ENCODE measurements around the gene SERPINB2. TPM values are rescaled to one million over a fixed set of nuclear protein-coding genes. Genes with fewer than 3 reads are reported as not detected.

The SERPINB2 gene
- total RNA-seq, 1 donor: 0.72 TPM

GRCh38 chr18:63949068-63949737, 61.7 kb downstream of the SERPINB2 start, which contains the start of gene HMSD:
Gene HMSD, plus strand, starts transcription at chr18:63949301. Its CDS starts 4,155 bp downstream, at chr18:63953456.
- Histone ChIP-seq H3K4me1 (ENCODE audit: insufficient read depth, low read length) (peaks cover 3% of the 10 kb centered on the region), H3K27ac (ENCODE audit: low read depth, low read length) (no peak within 1 kb of the TSS), H3K4me2 (ENCODE audit: insufficient read depth, low read length) (peak within 1 kb of the TSS; percentile 69), H3K36me3 (ENCODE audit: insufficient read depth, low read length) (no peaks in the 10 kb centered on the region), H3K79me2 (ENCODE audit: insufficient read depth, low read length) (no peaks in the 10 kb centered on the region), H2AFZ (ENCODE audit: low read length) (peak within 1 kb of the TSS; percentile 86), H3K27me3 (ENCODE audit: insufficient read depth, low read length) (peaks cover 6% of the 10 kb centered on the region), H3K9me3 (ENCODE audit: low read depth, low read length) (no peaks in the 10 kb centered on the region), H3K4me3 (ENCODE audit: insufficient read depth, low read length) (peak within 1 kb of the TSS; percentile 58), H4K20me1 (ENCODE audit: insufficient read depth, low read length) (no peaks in the 10 kb centered on the region)
- TF ChIP-seq, protein P1, sequence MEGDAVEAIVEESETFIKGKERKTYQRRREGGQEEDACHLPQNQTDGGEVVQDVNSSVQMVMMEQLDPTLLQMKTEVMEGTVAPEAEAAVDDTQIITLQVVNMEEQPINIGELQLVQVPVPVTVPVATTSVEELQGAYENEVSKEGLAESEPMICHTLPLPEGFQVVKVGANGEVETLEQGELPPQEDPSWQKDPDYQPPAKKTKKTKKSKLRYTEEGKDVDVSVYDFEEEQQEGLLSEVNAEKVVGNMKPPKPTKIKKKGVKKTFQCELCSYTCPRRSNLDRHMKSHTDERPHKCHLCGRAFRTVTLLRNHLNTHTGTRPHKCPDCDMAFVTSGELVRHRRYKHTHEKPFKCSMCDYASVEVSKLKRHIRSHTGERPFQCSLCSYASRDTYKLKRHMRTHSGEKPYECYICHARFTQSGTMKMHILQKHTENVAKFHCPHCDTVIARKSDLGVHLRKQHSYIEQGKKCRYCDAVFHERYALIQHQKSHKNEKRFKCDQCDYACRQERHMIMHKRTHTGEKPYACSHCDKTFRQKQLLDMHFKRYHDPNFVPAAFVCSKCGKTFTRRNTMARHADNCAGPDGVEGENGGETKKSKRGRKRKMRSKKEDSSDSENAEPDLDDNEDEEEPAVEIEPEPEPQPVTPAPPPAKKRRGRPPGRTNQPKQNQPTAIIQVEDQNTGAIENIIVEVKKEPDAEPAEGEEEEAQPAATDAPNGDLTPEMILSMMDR (IDR thresholded peaks at IDR 0.05; ENCODE audit: extremely low read depth, low read depth, low read length): peak; percentile 22
- peak; percentile 90 for DNase-seq (ENCODE audit: insufficient read length, low spot score, missing footprints)

- no peaks in the 10 kb centered on the region for H3K9me3 ChIP-seq (ENCODE audit: low read depth, low read length)
- no peaks in the 10 kb centered on the region for H3K79me2 ChIP-seq (ENCODE audit: insufficient read depth, low read length)
- H3K27ac ChIP-seq (ENCODE audit: low read depth, low read length): no peak overlapping the region
- DNase-seq (ENCODE audit: insufficient read length, low spot score, missing footprints): peak; percentile 60
- H3K27me3 ChIP-seq (ENCODE audit: insufficient read depth, low read length): peaks cover 19% of the 10 kb centered on the region
- no peak overlapping the region for H3K4me2 ChIP-seq (ENCODE audit: insufficient read depth, low read length)
- no peaks in the 10 kb centered on the region for H3K36me3 ChIP-seq (ENCODE audit: insufficient read depth, low read length)
- peaks cover 3% of the 10 kb centered on the region for H3K4me1 ChIP-seq (ENCODE audit: insufficient read depth, low read length)
- no peak overlapping the region for H2AFZ ChIP-seq (ENCODE audit: low read length)
- TF ChIP-seq, protein P1 (IDR thresholded peaks at IDR 0.05; ENCODE audit: extremely low read depth, low read depth, low read length): peak; percentile 45
- no peaks in the 10 kb centered on the region for H4K20me1 ChIP-seq (ENCODE audit: insufficient read depth, low read length)
- no peak overlapping the region for H3K4me3 ChIP-seq (ENCODE audit: insufficient read depth, low read length)
Measured at GRCh38 chr18:63951302-63951705, 63.8 kb downstream of the SERPINB2 start.

Other genes with a start within 250 kb of the SERPINB2 start
- 0.29 TPM in 1 of 2 replicates, not detected in the other for gene SERPINB4, start 243.4 kb upstream of the SERPINB2 start, total RNA-seq
- not detected in 2 replicates for gene SERPINB3, start 225.8 kb upstream of the SERPINB2 start, total RNA-seq
- gene SERPINB11, start 184.7 kb upstream of the SERPINB2 start, total RNA-seq: not detected in 2 replicates
- 0.36 and 0.88 TPM in 2 replicates for gene SERPINB7, start 112.3 kb upstream of the SERPINB2 start, total RNA-seq
- gene SERPINB10, start 20.3 kb downstream of the SERPINB2 start, total RNA-seq: 0.29 TPM in 1 of 2 replicates, not detected in the other
- gene HMSD, start 61.6 kb downstream of the SERPINB2 start, total RNA-seq: under 0.01 and 1.4 TPM in 2 replicates
- gene SERPINB8, start 82.4 kb downstream of the SERPINB2 start, total RNA-seq: 30.4 and 31.8 TPM in 2 replicates